ENCODE results near the gene IGF1R.

IGF1R gene

GRCh38 chr15:98884894-98885293, 236.6 kb downstream of the IGF1R start:
- DNase-seq (ENCODE audit: low spot score) = no peak

GRCh38 chr15:98887976-98888375, 239.6 kb downstream of the IGF1R start:
- DNase-seq (ENCODE audit: low spot score) = no peak

- no peak for DNase-seq (ENCODE audit: low spot score)
Measured at GRCh38 chr15:98888820-98889479, 240.6 kb downstream of the IGF1R start.

GRCh38 chr15:98889930-98890695, 241.8 kb downstream of the IGF1R start:
- DNase-seq (ENCODE audit: low spot score) = no peak

- no peak for DNase-seq (ENCODE audit: low spot score)
Measured at GRCh38 chr15:98891301-98891700, 243.0 kb downstream of the IGF1R start.

GRCh38 chr15:98893401-98893800, 245.1 kb downstream of the IGF1R start:
- DNase-seq (ENCODE audit: low spot score) = no peak

- DNase-seq (ENCODE audit: low spot score) = no peak
Measured at GRCh38 chr15:98894312-98894711, 246.0 kb downstream of the IGF1R start.

GRCh38 chr15:98896002-98896721, 247.8 kb downstream of the IGF1R start:
- no peak for DNase-seq (ENCODE audit: low spot score)

GRCh38 chr15:98896802-98897732, 248.7 kb downstream of the IGF1R start:
- no peak for DNase-seq (ENCODE audit: low spot score)

- DNase-seq (ENCODE audit: low spot score) = no peak
Measured at GRCh38 chr15:98898122-98898521, 249.8 kb downstream of the IGF1R start.

GRCh38 chr15:98899272-98900021, 251.1 kb downstream of the IGF1R start:
- no peak for DNase-seq (ENCODE audit: low spot score)

- no peak for DNase-seq (ENCODE audit: low spot score)
Measured at GRCh38 chr15:98900356-98900755, 252.0 kb downstream of the IGF1R start.

- no peak for DNase-seq (ENCODE audit: low spot score)
Measured at GRCh38 chr15:98901434-98902072, 253.2 kb downstream of the IGF1R start.

GRCh38 chr15:98902931-98903330, 254.6 kb downstream of the IGF1R start:
- no peak for DNase-seq (ENCODE audit: low spot score)

GRCh38 chr15:98903377-98904018, 255.2 kb downstream of the IGF1R start:
- no peak for DNase-seq (ENCODE audit: low spot score)

- DNase-seq (ENCODE audit: low spot score) = no peak
Measured at GRCh38 chr15:98904544-98904943, 256.2 kb downstream of the IGF1R start.

- DNase-seq (ENCODE audit: low spot score) = no peak
Measured at GRCh38 chr15:98905963-98906711, 257.8 kb downstream of the IGF1R start.

- DNase-seq (ENCODE audit: low spot score) = no peak
Measured at GRCh38 chr15:98906712-98907083, 258.4 kb downstream of the IGF1R start.

GRCh38 chr15:98907927-98908471, 259.7 kb downstream of the IGF1R start:
- no peak for DNase-seq (ENCODE audit: low spot score)

Data from ecto neural progenitor cell (in vitro differentiated cells).